DND-41 (cell line): ENCODE data around the gene MBD3.

ENCODE experiments used
- ATAC-seq: fragments of 200-7000 bp; cut with Tn5 transposase; 3 replicates; pipeline ENCODE4 v1.9.1; 2021; ENCODE audit warnings: low read depth; ENCODE audit not compliant: insufficient read depth
- DNase-seq: peaks from one replicate; pipeline ENCODE4 v3.0.0-alpha.2; 2020
- H2AFZ ChIP-seq: 2 replicates; pipeline ENCODE4 v1.6.0; 2012; ENCODE audit warnings: low read depth, low read length
- H3K27ac ChIP-seq: 2 replicates; pipeline ENCODE4 v1.5.1; 2012; ENCODE audit warnings: low read length, inconsistent platforms
- H3K27me3 ChIP-seq: fragments of 200-600 bp; sonication (generic); 2 replicates; pipeline ENCODE4 v1.6.0; 2012; ENCODE audit warnings: low read length, mild to moderate bottlenecking, inconsistent platforms; ENCODE audit not compliant: insufficient read depth, poor library complexity
- H3K36me3 ChIP-seq: 2 replicates; pipeline ENCODE4 v1.5.1; 2012; ENCODE audit warnings: low read length, inconsistent platforms; ENCODE audit not compliant: insufficient read depth
- H3K4me1 ChIP-seq: 2 replicates; pipeline ENCODE4 v1.5.1; 2012; ENCODE audit warnings: mild to moderate bottlenecking, low read length; ENCODE audit not compliant: insufficient read depth
- H3K4me2 ChIP-seq: 2 replicates; pipeline ENCODE4 v1.6.0; 2012; ENCODE audit warnings: mild to moderate bottlenecking, moderate library complexity, low read length, inconsistent platforms; ENCODE audit not compliant: insufficient read depth
- H3K4me3 ChIP-seq, 2 experiments: fragments of 200-600 bp in 1 of 2; shearing (Covaris generic) in 1 of 2; 2 replicates each; pipeline ENCODE4 v1.5.1; 2012 to 2016; ENCODE audit warnings: inconsistent platforms in 2 of 2, low read length in 2 of 2, mild to moderate bottlenecking in 2 of 2, low read depth in 1 of 2, moderate library complexity in 1 of 2
- H3K79me2 ChIP-seq: 2 replicates; pipeline ENCODE4 v1.6.0; 2012; ENCODE audit warnings: low read length, inconsistent platforms; ENCODE audit not compliant: insufficient read depth
- H3K9ac ChIP-seq: 2 replicates; pipeline ENCODE4 v1.6.0; 2012; ENCODE audit warnings: low read depth, mild to moderate bottlenecking, inconsistent platforms, low read length, moderate library complexity
- H3K9me3 ChIP-seq: 2 replicates; pipeline ENCODE4 v1.5.1; 2012; ENCODE audit warnings: low read length, moderate library complexity, mild to moderate bottlenecking, inconsistent platforms; ENCODE audit not compliant: insufficient read depth, severe bottlenecking
- H4K20me1 ChIP-seq: 2 replicates; pipeline ENCODE4 v1.6.0; 2012; ENCODE audit warnings: low read length; ENCODE audit not compliant: insufficient read depth
- EZH2 ChIP-seq: IDR thresholded peaks from 3 replicates; pipeline ENCODE4 v1.6.1; 2012; ENCODE audit warnings: borderline replicate concordance, low read depth, mild to moderate bottlenecking, moderate library complexity, low read length, inconsistent platforms; ENCODE audit not compliant: severe bottlenecking
- TF ChIP-seq, protein P1 (sequence below): IDR thresholded peaks from 2 replicates; pipeline ENCODE4 v1.5.1; 2012; ENCODE audit warnings: borderline replicate concordance, low read length, moderate library complexity, mild to moderate bottlenecking; ENCODE audit not compliant: poor library complexity, severe bottlenecking; ENCODE audit errors: extremely low read depth

Gene MBD3

DNA sequence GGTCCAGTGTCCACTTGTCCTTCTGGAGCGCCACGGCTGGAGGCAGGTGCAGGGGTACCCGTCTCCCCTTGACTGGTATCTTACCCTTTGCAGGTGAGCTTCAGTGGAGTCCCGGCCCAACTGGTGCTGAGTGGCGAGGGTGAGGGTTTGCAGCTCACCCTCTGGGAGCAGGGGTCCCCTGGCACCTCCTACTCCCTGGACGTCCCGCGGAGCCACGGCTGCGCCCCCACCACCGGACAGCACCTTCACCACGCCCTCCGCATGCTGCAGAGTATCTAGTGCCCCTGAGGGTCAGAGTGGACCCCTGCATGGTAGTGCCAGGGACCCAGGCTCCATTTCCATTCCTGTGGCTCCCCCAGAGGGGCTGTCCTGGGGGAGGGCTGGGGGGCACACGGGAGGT lies 57.7 kb downstream of the MBD3 start:
- H2AFZ ChIP-seq, result no peak overlapping the region
- no peak overlapping the region for H3K9ac ChIP-seq
- no peaks in the 10 kb centered on the region for H3K27me3 ChIP-seq
- no peaks in the 10 kb centered on the region for H4K20me1 ChIP-seq
- DNase-seq (no peak), ATAC-seq (no peak)
- no peaks in the 10 kb centered on the region for H3K9me3 ChIP-seq
- H3K4me2 ChIP-seq, result no peak overlapping the region
- H3K79me2 ChIP-seq, result no peaks in the 10 kb centered on the region
- TF ChIP-seq, protein P1, sequence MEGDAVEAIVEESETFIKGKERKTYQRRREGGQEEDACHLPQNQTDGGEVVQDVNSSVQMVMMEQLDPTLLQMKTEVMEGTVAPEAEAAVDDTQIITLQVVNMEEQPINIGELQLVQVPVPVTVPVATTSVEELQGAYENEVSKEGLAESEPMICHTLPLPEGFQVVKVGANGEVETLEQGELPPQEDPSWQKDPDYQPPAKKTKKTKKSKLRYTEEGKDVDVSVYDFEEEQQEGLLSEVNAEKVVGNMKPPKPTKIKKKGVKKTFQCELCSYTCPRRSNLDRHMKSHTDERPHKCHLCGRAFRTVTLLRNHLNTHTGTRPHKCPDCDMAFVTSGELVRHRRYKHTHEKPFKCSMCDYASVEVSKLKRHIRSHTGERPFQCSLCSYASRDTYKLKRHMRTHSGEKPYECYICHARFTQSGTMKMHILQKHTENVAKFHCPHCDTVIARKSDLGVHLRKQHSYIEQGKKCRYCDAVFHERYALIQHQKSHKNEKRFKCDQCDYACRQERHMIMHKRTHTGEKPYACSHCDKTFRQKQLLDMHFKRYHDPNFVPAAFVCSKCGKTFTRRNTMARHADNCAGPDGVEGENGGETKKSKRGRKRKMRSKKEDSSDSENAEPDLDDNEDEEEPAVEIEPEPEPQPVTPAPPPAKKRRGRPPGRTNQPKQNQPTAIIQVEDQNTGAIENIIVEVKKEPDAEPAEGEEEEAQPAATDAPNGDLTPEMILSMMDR, result no peak
- no peak for TF ChIP-seq EZH2
- no peak overlapping the region for H3K27ac ChIP-seq
- H3K4me1 ChIP-seq, result no peaks in the 10 kb centered on the region
- no peak overlapping the region for H3K4me3 ChIP-seq
- no peaks in the 10 kb centered on the region for H3K36me3 ChIP-seq

DNA sequence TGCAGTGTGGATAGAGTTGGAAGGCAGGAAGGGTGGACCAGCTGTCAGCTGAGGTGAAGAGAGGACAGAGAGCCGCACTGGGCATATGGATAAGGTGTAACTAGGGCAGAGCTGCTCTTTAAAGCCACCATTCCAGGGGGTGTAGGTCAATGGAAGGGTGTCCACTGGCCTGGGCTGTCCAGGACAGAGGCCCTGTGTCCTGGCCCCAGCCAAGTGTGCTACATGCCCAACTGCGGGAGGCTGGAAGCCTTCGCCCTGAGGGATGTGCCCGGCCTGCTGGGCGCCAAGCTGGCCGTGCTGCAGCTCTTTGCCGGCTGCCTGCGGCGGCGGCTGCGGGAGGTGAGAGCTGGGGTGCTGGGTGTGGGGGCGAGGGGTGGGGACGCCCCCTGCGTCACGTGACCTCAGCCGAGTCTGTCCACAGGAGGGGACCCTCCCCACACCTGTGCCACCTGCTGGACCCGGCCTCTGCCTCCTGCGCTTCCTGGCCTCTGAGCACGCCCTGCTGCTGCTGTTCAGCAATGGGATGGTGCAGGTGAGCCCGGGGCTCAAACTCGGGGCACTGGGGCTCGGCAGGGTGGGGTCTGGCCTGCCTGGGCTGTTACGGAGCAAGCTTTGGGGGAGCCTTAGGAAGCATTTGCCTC lies 59.0 kb downstream of the MBD3 start:
- ATAC-seq, result no peak
- Histone ChIP-seq H3K4me3 (no peak overlapping the region), H3K79me2 (no peaks in the 10 kb centered on the region), H3K9ac (no peak overlapping the region), H3K4me2 (no peak overlapping the region), H3K9me3 (no peaks in the 10 kb centered on the region), H3K27me3 (no peaks in the 10 kb centered on the region), H3K36me3 (no peaks in the 10 kb centered on the region), H3K4me1 (no peaks in the 10 kb centered on the region), H2AFZ (no peak overlapping the region), H4K20me1 (no peaks in the 10 kb centered on the region), H3K27ac (no peak overlapping the region)
- TF ChIP-seq EZH2, result no peak
- TF ChIP-seq, protein P1, result no peak
- no peak for DNase-seq

DNA sequence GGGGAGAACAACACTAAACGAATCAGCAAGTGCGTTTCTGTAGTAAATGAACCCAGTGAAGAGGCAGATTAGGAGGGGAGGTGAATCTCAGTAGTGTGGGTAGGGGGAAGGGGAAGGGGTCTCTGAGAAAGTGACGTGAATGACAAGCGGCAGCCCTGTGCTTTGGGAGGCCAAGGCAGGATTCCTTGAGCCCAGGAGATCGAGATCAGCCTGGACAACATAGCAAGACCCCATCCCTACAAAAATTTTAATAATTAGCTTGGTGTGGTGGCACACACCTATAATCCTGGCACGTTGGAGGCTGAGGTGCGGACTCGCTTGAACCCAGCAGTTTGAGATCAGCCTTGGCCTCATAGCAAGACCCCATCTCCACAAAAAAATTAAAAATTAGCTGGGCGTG lies 60.7 kb downstream of the MBD3 start:
- Histone ChIP-seq H3K4me2 (no peak overlapping the region), H3K36me3 (no peaks in the 10 kb centered on the region), H4K20me1 (no peaks in the 10 kb centered on the region), H3K4me3 (no peak overlapping the region), H3K9me3 (no peaks in the 10 kb centered on the region), H3K27me3 (no peaks in the 10 kb centered on the region), H3K9ac (no peak overlapping the region), H3K79me2 (no peaks in the 10 kb centered on the region), H2AFZ (no peak overlapping the region), H3K4me1 (no peaks in the 10 kb centered on the region), H3K27ac (no peak overlapping the region)
- ATAC-seq, result no peak
- DNase-seq, result no peak
- TF ChIP-seq, protein P1, result no peak
- no peak for TF ChIP-seq EZH2
